PFSK-1 (cell line): ENCODE measurements around the gene SNRPB.

Experiments used
- FOXP2 ChIP-seq: optimal IDR thresholded peaks from 2 replicates; pipeline ENCODE3; 2011; ENCODE audit warnings: borderline replicate concordance, control low read depth, inconsistent platforms; ENCODE audit not compliant: insufficient read depth; ENCODE audit errors: extremely low read length, extremely low read depth
- POLR2AphosphoS5 ChIP-seq: IDR thresholded peaks from 2 replicates; pipeline ENCODE4 v1.6.1; 2012; ENCODE audit warnings: low read depth, mild to moderate bottlenecking, control low read depth, low read length, moderate library complexity
- SIN3A ChIP-seq: IDR thresholded peaks from 2 replicates; pipeline ENCODE4 v1.6.1; 2012; ENCODE audit warnings: mild to moderate bottlenecking, low read length, moderate library complexity, borderline replicate concordance; ENCODE audit not compliant: insufficient read depth
- TAF1 ChIP-seq: IDR thresholded peaks from 2 replicates; pipeline ENCODE4 v1.6.1; 2012; ENCODE audit warnings: low read length, control low read depth, borderline replicate concordance; ENCODE audit not compliant: insufficient read depth
- TF ChIP-seq, protein P1 (sequence below), 2 experiments: IDR thresholded peaks; 2 replicates each; pipeline versions ENCODE4 v1.6.1 to v1.8.0; 2011 to 2012; ENCODE audit warnings: low read depth in 2 of 2, low read length in 2 of 2, control low read depth in 1 of 2, inconsistent platforms in 1 of 2, mild to moderate bottlenecking in 1 of 2, moderate library complexity in 1 of 2; ENCODE audit not compliant: insufficient read depth in 1 of 2

SNRPB gene

GRCh38 chr20:2417213-2417541 lies 53.4 kb downstream of the SNRPB start:
- TF ChIP-seq SIN3A (no peak), TAF1 (no peak), POLR2AphosphoS5 (no peak), FOXP2 (no peak)
- TF ChIP-seq, protein P1, sequence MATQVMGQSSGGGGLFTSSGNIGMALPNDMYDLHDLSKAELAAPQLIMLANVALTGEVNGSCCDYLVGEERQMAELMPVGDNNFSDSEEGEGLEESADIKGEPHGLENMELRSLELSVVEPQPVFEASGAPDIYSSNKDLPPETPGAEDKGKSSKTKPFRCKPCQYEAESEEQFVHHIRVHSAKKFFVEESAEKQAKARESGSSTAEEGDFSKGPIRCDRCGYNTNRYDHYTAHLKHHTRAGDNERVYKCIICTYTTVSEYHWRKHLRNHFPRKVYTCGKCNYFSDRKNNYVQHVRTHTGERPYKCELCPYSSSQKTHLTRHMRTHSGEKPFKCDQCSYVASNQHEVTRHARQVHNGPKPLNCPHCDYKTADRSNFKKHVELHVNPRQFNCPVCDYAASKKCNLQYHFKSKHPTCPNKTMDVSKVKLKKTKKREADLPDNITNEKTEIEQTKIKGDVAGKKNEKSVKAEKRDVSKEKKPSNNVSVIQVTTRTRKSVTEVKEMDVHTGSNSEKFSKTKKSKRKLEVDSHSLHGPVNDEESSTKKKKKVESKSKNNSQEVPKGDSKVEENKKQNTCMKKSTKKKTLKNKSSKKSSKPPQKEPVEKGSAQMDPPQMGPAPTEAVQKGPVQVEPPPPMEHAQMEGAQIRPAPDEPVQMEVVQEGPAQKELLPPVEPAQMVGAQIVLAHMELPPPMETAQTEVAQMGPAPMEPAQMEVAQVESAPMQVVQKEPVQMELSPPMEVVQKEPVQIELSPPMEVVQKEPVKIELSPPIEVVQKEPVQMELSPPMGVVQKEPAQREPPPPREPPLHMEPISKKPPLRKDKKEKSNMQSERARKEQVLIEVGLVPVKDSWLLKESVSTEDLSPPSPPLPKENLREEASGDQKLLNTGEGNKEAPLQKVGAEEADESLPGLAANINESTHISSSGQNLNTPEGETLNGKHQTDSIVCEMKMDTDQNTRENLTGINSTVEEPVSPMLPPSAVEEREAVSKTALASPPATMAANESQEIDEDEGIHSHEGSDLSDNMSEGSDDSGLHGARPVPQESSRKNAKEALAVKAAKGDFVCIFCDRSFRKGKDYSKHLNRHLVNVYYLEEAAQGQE (IDR thresholded peaks at IDR 0.05; ENCODE audit: insufficient read depth in 1 of 2, low read depth in 2 of 2, low read length in 2 of 2), result no peak

DNA sequence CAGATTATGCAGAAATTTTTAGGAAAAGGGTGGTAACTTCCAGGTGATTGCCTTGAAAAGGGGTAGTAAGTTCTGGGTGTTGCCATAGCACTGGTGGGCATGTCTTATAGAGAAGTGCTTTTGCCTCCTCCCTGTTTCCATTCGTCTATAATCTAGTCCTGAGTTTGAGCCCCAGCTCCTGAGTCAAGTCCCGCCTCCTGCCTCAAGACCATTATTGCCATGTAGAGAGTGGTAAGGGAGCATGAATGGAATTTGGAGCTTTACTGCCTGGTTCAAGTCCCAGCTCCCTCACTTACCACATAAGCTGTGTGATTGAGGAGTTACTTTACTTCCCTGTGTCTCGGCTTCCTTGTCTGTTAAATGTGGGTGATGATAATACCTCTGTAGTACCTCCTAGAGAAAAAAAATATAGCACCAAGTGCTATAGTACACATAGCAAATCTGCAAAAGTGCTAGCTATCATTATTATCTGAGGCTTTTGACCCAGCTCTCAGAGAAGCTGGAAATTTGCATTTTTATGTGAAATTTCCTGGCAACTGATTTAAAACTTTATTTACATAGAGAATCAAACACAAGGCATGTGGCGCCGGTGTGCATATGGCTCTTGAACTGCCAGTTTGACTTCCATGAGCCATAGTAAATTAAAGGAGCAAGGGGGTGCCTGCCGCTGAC lies 53.9 kb downstream of the SNRPB start:
- TF ChIP-seq POLR2AphosphoS5 (no peak), TAF1 (no peak), SIN3A (no peak), FOXP2 (no peak)
- TF ChIP-seq, protein P1 (IDR thresholded peaks at IDR 0.05; ENCODE audit: insufficient read depth in 1 of 2, low read depth in 2 of 2, low read length in 2 of 2), result no peak
